HG02798 (cell line): ENCODE data around the gene FAM47E.
A peak's percentile ranks its signal among the peaks of the same experiment; 100 is the strongest.

Experiments
- ATAC-seq: cut with Tn5 transposase; IDR thresholded peaks from one replicate; pipeline ENCODE4 v1.9.1; 2021; ENCODE audit warnings: mild to moderate bottlenecking; ENCODE audit not compliant: unreplicated experiment, poor library complexity

FAM47E gene

GRCh38 chr4:76293772-76294171, 42.3 kb downstream of the FAM47E start:
- no peak for ATAC-seq

DNA sequence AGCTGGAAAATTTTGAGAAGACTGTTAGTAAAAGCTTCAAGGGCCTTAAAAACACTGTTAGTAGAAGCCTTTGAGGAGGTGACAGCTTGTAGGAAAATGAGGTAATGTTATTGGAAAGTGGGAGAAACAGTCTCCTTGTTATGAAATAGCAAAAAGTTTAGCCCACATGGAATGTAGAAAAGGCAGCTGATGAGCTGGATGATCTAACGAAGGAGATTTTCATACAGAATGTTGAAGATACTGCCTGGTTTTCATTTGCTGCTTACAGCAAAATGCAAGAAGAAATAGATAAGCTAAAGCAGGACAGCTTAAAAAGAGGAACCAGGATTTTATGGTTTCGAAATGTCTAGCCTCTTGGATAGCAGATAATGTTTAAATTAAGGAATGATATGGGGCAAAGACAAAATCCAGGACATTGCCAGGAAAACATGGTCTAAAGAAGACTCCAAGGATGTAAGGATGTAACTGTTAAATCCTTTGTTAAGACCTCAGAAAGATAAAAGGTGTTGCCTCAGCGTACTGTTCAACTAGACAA, 44.8 kb downstream of the FAM47E start:
- ATAC-seq: no peak

- ATAC-seq: no peak
Measured at GRCh38 chr4:76298227-76298626, 46.7 kb downstream of the FAM47E start.

- ATAC-seq: no peak
Measured at GRCh38 chr4:76300012-76300411, 48.5 kb downstream of the FAM47E start.

- peak; percentile 99 for ATAC-seq
Measured at GRCh38 chr4:76301068-76301774, 49.7 kb downstream of the FAM47E start.

DNA sequence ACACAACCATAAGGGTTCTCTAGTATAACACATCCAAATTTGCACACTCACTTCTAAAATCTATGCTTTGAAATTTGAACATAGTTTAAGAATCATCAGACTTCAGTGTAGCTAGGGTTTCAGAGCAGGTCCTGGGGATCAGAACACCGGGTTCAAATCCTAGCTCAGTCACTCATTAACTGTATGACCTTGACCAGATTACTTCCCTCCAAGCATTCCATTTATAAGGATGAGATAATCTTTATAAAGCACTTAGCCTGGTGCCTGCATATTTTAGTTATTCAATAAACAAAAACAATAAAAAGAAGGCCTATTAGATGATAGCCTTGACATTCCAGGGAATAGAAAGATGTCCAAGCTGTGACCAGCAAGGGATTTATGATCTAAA, 50.2 kb downstream of the FAM47E start:
- no peak for ATAC-seq

- ATAC-seq: no peak
Measured at GRCh38 chr4:76302826-76303438, 51.4 kb downstream of the FAM47E start.

- ATAC-seq: no peak
Measured at GRCh38 chr4:76305033-76305687, 53.6 kb downstream of the FAM47E start.

DNA sequence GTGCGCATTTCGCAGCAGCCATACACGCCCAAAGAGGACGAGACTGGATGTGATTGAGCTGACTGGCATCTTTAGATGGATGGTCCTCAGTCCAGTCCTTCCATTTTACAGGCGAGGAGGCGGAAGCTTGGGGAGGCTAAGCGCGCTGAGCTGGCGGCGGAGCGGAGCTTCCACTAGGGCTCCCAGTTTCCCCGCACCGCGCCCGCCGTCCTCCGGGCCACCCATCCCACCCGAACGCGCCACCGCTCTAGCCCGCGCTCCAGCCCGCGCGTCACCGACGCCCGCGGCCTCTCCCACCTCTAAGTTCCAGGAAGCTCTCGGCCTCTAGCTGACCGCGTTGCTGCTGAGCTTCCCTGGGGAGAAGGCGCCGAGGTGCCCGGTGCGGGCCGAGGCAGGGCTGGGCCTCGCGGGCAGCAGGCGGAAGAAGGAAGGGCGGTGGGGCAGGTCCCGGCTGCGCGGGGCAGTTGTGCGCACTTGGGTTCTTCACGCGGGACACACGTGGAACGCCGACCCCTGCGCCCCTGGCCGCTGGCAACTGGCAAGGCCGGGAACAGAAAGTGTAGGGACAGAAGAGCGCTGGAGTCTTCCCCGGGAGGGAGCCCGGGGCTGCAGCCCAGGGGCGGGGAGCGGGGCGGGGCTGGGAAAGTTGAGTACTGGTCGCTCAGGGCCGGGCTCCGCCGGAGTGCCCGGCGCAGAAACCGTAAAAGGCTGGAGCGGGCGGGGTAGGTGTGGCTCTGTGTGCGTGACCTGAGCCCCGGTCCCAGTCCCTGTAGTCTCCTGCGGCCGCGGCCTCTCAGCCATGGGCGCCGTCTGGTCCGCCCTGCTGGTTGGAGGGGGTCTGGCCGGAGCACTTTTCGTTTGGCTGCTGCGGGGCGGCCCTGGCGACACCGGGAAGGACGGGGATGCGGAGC, 54.7 kb downstream of the FAM47E start, which contains the start of gene STBD1:
STBD1 (plus strand) TSS at position 763 of the 911 bp plus-strand sequence; CDS start at position 800, 37 bp downstream.
- no peak for ATAC-seq

DNA sequence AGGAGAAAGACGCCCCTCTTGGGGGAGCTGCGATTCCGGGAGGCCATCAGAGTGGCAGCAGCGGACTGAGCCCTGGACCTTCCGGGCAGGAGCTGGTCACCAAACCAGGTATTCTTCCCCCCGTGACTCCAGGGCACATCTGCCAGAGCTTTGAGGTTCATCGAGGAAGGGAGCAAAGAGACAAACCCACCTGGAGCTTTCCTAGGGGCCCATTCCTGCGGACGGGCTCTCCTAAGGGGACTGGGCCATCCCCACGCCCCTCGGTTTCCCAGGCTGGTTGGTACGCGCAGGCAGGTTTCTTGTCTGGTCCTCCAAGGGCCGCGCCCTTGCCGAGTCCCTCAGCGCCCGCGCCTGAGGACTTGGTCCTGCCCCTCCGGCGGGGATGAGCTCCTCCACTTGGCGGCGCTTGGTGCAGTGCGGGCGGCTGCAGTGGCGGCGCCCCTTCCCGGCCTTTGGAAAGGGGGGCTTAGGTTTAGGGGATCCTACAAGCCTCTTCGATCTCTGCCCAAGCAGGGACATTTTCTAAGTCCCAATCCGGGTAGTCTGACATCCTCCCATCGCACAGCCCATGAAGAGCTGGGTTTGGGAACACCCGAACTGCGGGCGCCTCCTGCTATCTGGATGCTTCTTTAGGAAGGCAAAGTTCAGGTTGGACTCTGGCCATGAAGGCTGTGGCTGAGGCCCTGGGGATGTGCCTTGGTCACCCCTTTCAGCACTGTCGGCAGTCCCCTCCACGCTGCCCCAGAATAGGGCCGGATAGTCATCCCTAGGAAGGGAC, 55.5 kb downstream of the FAM47E start:
- ATAC-seq: no peak

DNA sequence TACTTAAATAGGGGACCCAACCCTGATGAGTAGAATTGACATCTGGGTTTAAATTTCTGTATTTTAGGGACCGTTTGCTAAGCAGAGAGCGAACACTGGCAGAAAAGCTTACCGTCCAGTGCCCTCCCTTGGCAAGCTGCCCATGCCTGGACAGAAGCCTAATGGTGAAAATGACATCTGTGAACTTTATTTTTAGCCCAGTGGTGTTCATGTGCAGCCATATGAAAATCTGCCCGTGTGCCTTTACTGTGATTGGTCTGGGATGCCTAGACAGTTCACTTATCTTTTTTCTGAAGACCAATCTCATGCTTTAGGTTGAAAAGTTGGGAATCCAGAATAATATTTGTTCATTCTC, 56.1 kb downstream of the FAM47E start:
- no peak for ATAC-seq

DNA sequence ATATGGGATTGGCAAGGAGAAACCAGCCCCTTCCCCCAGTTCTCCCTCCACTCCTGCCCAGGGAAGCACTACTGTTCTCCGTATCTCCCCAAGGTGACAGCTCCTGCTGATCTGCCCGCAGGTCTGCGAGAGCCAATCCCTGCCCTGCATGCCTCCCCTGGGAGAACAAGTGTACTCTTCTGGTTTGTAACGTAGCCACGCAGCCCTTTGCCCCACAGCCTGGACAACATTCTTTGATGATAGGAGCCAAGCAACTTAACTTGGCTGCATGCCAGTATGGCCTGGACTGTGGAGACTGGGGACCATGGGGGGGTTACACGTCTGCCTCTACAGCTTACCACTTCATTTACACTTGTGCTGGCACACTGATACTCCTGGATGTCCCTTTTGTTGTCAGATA, 57.0 kb downstream of the FAM47E start:
- ATAC-seq: no peak

GRCh38 chr4:76309939-76310550, 58.5 kb downstream of the FAM47E start:
- ATAC-seq: no peak

- ATAC-seq: no peak
Measured at GRCh38 chr4:76310683-76311082, 59.2 kb downstream of the FAM47E start.

GRCh38 chr4:76311896-76312331, 60.4 kb downstream of the FAM47E start:
- no peak for ATAC-seq

GRCh38 chr4:76312457-76312856, 60.9 kb downstream of the FAM47E start:
- ATAC-seq: no peak

DNA sequence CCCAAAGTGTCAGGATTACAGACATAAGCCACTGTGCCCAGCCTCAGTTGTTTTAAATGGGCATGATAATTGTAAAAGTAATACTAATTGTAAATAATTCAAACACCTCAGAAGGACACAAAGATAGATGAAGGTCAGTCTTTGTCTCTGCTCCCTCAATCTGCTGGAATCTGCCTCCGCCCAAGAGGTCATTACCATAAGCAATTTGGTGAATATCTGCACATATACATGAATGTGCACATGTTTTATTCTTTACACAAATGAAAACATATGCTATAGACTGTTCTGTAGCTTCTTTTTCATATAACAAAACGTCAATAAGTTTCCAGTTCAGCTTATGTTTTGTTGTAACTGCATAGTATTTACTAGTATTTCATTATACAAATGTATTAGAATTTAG, 62.0 kb downstream of the FAM47E start:
- no peak for ATAC-seq

DNA sequence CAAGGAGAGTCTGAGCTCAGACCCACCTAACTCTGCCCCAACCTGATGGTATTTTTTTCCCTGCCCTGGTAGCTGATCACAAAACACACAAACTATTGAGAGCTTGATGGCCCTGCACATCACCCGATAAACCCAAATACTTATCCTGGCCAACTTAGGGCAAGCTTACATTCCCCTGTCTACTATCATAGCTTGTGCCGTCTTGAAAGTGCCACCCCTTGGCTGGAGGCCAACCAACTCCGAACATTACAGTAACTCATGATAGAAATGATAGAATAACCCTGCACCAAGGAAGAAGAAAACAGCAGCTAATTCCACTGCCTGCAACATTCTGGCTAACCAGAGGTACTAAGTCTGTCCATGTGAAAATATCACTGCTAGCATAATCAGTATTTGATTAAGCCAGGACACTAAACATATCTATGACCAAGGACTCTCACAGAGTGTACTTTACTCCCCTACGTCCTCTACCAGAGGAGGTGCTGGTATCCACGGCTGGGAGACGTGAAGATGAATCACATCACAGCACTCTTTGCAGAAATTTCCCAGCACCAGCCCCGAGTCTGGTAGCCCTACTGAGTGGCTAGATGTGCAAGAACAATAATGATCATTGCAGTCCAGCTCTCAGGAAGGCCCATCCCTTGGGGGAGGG, 63.9 kb downstream of the FAM47E start:
- ATAC-seq: no peak

- no peak for ATAC-seq
Measured at GRCh38 chr4:76316131-76316530, 64.6 kb downstream of the FAM47E start.
